Stimulated activated CD8-positive, alpha-beta memory T cell treated with anti-CD3 and anti-CD28 coated beads, Interleukin-2, amount 100 ng/mL, for 1 hour (primary cell): ENCODE results near the gene BTBD6.
A peak's percentile ranks its signal among the peaks of the same experiment; 100 is the strongest.

Experiments
- DNase-seq, 2 donors: peaks; one replicate each; pipeline ENCODE4 v3.0.0-alpha.2; 2020; ENCODE audit warnings: low read depth in 2 of 2

The BTBD6 gene

GRCh38 chr14:105248368-105249181 is at the start of gene BTBD6:
TSS of gene BTBD6 (plus strand) at chr14:105248533. CDS start at chr14:105248712, 179 bp downstream.
- DNase-seq = peak; percentile 75 to 77

- DNase-seq = no peak
Measured at GRCh38 chr14:105198588-105198987, 49.7 kb upstream of the BTBD6 start.

GRCh38 chr14:105199093-105199492 is 49.2 kb upstream of the BTBD6 start:
- DNase-seq = no peak

- DNase-seq = no peak
Measured at GRCh38 chr14:105200074-105200473, 48.3 kb upstream of the BTBD6 start.

GRCh38 chr14:105200641-105201040 is 47.7 kb upstream of the BTBD6 start:
- no peak for DNase-seq

- no peak for DNase-seq
Measured at GRCh38 chr14:105201156-105201924, 47.0 kb upstream of the BTBD6 start.

- DNase-seq = no peak
Measured at GRCh38 chr14:105201925-105202513, 46.3 kb upstream of the BTBD6 start.

GRCh38 chr14:105203057-105203531 is 45.2 kb upstream of the BTBD6 start:
- DNase-seq = peak; percentile 25 to 37

- DNase-seq = no peak
Measured at GRCh38 chr14:105203701-105204100, 44.6 kb upstream of the BTBD6 start.

- no peak for DNase-seq
Measured at GRCh38 chr14:105204206-105204930, 44.0 kb upstream of the BTBD6 start.

- no peak for DNase-seq
Measured at GRCh38 chr14:105204931-105205672, 43.2 kb upstream of the BTBD6 start.

GRCh38 chr14:105205673-105206208 is 42.6 kb upstream of the BTBD6 start:
- no peak for DNase-seq

GRCh38 chr14:105206873-105207272 is 41.5 kb upstream of the BTBD6 start:
- DNase-seq = no peak

GRCh38 chr14:105207460-105207901 is 40.9 kb upstream of the BTBD6 start:
- DNase-seq = no peak

GRCh38 chr14:105207996-105208737 is 40.2 kb upstream of the BTBD6 start:
- DNase-seq = no peak

GRCh38 chr14:105208738-105209075 is 39.6 kb upstream of the BTBD6 start:
- no peak for DNase-seq

GRCh38 chr14:105209091-105209490 is 39.2 kb upstream of the BTBD6 start:
- no peak for DNase-seq

GRCh38 chr14:105209646-105210045 is 38.7 kb upstream of the BTBD6 start:
- DNase-seq = no peak

GRCh38 chr14:105210266-105211025 is 37.9 kb upstream of the BTBD6 start:
- no peak for DNase-seq
